Measurements from ENCODE around the gene ARL4C.

Gene ARL4C

GRCh38 chr2:234497594-234498235 lies 834 bp upstream of the ARL4C start:
- FAIRE-seq = no peak

- no peak for FAIRE-seq
Measured at GRCh38 chr2:234496055-234496834, 636 bp downstream of the ARL4C start.

- no peak for FAIRE-seq
Measured at GRCh38 chr2:234495251-234496054, 1.4 kb downstream of the ARL4C start.

DNA sequence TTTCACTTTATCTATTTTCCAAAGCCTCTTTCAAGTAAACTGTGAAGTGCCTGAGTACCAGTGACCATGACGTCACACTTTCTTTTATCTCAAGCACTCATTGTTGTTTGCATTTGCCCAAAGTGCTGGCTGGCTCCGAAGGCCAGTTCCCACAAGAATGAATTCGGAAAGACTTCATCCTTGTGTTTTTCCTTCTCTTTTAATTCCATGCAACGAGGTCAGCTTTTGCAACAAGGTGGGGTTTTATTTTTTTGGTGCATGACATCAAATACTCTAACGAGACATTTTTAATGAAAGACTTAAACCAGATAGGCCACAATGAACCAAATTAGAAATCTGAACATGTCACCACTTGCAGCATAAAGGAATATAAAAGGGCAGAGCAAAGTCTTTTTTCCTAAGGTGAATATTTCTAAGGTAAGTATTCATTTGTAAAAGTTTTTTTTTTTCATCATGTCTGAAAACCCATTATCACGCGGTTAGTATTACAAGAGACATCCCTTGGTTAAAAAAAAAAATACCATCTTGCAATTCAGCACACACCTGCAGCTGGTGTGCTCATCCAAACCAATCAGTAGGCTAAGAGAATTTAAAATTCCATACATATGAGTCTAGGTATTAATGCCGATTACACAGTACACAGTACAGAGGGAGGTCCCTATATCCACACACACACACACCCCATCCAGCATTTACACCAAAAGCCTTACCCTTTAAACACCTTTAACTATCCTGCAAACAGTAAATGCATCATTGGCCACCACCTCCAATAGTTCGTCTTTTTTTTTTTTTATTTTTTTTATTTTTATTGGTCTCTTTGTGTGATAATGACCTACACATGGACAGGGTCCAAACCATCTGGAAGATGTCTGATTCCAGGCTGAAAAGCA lies 2.3 kb downstream of the ARL4C start:
- FAIRE-seq = peak; percentile 84

- FAIRE-seq = no peak
Measured at GRCh38 chr2:234493796-234494195, 3.1 kb downstream of the ARL4C start.

DNA sequence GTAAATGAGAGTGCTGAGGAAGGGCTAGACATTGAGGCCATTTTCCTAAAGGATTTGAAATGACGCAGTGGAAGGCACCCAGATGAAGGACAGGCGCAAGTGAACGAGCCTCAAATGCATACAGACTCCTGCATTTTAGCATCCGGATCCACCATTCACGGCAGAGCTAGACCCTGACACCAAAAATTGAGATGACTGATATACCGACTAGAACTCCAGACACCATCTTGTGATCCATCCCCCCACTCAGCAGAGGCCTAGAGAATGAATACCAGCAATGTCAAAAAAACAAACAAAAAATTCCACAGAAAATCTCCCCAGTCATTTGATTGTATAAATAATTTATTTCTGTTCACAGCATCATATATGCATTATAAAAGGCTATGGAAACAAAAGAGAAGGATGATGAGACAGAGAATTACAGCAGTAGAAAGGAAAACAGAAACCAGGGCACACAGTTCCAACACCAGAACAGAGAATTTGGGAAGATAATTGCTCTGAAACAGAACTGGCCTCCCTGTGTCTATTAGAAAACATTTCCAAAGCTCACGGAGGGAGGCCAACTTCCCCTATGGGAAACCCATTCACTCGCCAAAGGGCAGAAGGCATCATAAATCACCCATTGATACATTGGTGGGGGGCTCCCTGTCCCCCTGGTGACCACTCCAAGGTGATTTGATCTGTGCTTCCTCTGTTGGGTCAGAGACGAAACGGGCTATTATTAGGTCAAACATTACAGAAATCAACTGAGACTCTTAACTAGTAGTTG lies 4.0 kb downstream of the ARL4C start:
- FAIRE-seq = no peak

- FAIRE-seq = no peak
Measured at GRCh38 chr2:234491897-234492296, 5.0 kb downstream of the ARL4C start.

GRCh38 chr2:234491281-234491680 lies 5.6 kb downstream of the ARL4C start:
- FAIRE-seq = peak; percentile 83

DNA sequence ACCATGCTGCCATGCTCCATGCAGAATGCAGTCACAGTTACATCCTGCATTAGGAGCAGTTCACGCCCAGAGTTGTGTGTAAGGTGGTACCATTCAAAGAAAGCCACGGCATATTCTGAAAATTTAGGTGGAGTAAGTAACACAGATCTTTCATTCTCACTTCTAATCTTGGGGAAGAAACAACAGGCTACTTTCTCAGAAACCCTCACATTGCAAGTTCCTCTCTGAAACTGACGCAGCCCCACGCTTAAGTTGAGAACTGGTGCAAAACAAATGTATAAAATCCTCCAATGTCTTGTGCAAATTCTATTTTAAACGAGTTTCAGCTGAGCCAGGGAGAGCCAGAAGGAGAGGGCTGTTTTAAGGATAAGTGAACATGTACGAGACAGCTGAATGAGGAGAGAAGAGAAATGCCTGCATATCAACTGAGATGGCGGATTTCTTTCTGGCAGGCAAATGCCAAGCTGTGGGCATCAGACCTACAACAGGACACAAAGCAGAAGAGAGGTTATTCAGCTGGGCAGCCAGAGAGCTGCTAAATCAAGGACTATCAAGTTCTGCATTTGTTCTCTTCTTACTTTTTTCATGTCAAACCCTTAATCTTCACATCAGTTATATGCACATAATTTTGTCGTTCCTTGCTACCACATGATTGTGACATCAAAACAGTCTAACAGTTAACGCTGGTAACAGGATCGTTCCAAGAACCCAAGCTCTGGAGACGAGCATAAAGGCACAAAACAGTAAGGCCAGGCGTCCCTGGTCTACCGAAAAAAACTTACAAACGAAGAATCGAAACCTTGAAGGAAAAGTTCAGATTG lies 6.4 kb downstream of the ARL4C start:
- peak; percentile 47 for FAIRE-seq

DNA sequence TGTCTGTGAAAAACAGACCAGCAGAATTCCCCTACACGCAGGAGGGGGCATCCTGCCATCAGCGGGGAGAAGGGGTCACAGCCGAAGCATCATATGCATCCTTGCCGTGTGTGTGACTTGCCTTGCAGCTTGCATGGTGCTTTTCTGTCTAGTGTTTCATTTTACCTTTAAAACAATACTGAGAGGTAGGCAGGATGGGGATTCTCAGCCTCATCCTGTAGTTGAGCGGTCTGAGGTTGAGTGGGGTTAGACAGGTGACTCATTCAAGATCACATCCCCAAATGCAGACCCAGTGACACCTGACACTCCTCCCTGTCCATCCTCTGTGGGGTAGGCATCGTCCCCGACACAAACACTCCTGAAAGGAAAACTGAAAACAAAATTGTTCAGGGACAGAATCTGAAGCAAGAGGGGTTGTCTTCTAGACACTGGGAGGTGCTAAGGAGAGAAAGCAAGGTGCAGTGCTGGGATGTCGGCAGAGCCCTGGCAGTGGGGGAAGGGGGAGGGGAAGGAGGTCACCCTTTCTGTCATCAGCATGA lies 7.9 kb downstream of the ARL4C start:
- FAIRE-seq = no peak

- FAIRE-seq = no peak
Measured at GRCh38 chr2:234488486-234488885, 8.4 kb downstream of the ARL4C start.

GRCh38 chr2:234487356-234487755 lies 9.5 kb downstream of the ARL4C start:
- no peak for FAIRE-seq

DNA sequence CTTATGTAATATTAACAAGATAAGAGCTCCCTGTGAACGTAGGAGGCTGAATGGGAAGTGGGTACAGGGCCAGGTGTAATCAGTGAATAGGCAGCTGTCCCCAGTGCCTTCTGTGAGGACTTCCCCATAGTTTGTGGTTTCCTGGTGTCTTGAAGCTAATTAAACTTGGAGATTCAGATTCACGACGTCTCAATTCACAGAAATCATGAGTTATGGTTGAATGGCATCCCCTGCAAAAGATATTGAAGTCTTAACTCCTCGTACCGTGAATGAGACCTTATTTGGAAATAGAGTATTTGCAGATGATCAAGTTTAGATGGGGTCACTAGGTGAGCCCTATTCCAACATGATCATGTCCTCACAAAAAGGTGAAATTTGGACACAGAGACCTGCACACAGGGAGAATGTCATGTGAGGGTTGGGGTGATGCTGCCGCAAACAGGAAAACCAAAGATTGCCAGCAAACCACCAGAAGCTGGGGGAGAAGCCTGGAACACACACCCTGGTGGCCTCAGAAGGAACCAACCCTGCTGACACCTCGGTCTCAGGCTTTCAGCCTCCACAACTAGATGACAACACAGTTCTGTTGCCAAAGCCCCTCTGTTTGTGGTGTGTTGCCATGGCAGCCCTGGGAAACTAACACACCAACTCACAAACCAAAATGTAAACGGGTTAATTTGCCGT lies 13.2 kb downstream of the ARL4C start:
- no peak for FAIRE-seq

DNA sequence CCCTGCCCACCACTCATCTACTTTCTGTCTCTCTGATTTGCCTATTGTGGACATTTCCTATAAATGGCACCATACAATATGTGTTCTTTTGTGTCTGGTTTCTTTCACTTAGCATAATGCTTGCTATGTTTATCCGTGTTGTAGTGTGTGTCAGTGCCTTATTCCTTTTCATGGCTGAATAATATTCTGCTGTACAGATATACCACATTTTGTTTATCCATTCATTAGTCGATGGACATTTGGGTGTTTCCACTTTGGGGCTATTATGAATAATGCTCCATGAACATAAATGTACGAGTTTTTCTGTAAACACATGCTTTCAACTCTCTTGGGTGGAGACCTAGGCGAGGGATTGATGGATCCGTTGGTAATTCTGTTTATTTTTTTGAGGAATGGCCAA lies 15.6 kb downstream of the ARL4C start:
- no peak for FAIRE-seq

DNA sequence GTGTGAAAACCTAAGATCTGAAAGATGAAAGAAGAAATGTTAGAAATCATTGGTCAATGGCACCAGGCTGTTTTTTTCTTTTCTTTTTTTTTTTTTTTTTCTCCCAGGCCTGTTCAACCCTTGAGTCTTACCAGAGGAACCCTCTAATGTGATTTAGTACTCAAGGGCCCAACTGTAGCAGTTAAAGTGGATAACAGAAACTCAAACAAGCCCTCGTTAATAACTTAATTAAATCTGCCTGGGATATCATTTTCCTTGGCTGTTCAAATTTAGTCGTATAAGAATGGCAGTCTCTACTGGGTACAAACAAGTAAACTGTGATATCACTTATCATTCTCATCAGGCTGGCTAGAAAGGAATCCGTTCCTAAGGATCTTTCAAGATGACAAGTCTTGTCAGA lies 16.5 kb downstream of the ARL4C start:
- no peak for FAIRE-seq

GRCh38 chr2:234479465-234479864 lies 17.4 kb downstream of the ARL4C start:
- FAIRE-seq = no peak

GRCh38 chr2:234478121-234478858 lies 18.6 kb downstream of the ARL4C start:
- FAIRE-seq = no peak

DNA sequence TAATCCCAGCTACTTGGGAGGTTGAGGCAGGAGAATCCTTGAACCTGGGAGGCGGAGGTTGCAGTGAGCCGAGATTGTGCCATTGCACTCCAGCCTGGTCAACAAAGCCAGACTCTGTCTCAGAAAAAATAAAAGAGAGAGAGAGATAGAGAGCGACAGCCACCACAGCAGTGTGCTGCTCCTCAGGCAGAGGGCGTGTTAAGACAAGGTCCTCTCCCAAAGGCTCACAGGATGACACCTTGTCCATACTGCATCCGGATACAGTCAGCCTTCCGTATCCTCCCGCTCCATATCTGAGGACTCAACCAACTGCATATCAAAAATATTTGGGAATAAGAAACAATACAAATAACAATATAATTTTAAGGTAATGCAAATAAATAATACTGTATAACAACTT lies 20.1 kb downstream of the ARL4C start:
- FAIRE-seq = no peak

DNA sequence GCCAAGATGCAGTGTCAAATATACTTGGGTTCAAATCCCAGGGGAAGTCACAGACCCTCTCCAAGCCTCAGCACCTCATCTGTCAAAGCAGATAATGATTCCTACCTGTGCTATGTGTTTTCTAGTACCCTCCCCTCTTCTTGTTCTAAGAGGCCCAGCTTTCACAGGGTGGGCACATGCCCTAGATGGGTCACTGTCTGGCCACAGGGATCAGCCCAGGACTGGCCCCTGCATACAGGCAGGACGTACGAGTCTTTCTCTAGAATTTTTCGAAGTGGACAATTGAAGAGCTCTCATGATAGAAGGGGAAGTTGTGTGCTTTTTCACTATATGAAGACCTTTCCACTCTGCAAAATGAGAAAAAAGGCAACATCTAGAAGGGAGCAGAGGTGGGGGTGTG lies 22.2 kb downstream of the ARL4C start:
- FAIRE-seq = no peak

Data from G401.6 (cell line).